Stimulated activated CD4-positive, alpha-beta T cell treated with anti-CD3 and anti-CD28 coated beads, Interleukin-12 subunit alpha, Interleukin-12 subunit beta, amount 100 ng/mL, for 24 hours (primary cell): ENCODE results near the gene PLEKHA5.
"Not testable (repeated sequence)": the region's sequence is repeated elsewhere in the genome, so short reads cannot be mapped to it uniquely, and the experiment has no call there.

Source experiments
- DNase-seq, 2 experiments: peaks; one replicate each; pipeline ENCODE4 v3.0.0-alpha.2; 2020; ENCODE audit warnings: low read depth in 2 of 2

The PLEKHA5 gene, protein sequence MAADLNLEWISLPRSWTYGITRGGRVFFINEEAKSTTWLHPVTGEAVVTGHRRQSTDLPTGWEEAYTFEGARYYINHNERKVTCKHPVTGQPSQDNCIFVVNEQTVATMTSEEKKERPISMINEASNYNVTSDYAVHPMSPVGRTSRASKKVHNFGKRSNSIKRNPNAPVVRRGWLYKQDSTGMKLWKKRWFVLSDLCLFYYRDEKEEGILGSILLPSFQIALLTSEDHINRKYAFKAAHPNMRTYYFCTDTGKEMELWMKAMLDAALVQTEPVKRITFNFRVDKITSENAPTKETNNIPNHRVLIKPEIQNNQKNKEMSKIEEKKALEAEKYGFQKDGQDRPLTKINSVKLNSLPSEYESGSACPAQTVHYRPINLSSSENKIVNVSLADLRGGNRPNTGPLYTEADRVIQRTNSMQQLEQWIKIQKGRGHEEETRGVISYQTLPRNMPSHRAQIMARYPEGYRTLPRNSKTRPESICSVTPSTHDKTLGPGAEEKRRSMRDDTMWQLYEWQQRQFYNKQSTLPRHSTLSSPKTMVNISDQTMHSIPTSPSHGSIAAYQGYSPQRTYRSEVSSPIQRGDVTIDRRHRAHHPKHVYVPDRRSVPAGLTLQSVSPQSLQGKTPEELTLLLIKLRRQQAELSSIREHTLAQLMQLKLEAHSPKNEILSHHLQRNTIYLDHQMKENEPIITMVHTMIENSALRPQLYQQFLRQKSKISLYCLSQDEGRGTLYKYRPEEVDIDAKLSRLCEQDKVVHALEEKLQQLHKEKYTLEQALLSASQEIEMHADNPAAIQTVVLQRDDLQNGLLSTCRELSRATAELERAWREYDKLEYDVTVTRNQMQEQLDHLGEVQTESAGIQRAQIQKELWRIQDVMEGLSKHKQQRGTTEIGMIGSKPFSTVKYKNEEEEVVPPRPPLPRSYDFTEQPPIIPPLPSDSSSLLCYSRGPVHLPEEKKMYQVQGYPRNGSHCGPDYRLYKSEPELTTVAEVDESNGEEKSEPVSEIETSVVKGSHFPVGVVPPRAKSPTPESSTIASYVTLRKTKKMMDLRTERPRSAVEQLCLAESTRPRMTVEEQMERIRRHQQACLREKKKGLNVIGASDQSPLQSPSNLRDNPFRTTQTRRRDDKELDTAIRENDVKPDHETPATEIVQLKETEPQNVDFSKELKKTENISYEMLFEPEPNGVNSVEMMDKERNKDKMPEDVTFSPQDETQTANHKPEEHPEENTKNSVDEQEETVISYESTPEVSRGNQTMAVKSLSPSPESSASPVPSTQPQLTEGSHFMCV

DNA sequence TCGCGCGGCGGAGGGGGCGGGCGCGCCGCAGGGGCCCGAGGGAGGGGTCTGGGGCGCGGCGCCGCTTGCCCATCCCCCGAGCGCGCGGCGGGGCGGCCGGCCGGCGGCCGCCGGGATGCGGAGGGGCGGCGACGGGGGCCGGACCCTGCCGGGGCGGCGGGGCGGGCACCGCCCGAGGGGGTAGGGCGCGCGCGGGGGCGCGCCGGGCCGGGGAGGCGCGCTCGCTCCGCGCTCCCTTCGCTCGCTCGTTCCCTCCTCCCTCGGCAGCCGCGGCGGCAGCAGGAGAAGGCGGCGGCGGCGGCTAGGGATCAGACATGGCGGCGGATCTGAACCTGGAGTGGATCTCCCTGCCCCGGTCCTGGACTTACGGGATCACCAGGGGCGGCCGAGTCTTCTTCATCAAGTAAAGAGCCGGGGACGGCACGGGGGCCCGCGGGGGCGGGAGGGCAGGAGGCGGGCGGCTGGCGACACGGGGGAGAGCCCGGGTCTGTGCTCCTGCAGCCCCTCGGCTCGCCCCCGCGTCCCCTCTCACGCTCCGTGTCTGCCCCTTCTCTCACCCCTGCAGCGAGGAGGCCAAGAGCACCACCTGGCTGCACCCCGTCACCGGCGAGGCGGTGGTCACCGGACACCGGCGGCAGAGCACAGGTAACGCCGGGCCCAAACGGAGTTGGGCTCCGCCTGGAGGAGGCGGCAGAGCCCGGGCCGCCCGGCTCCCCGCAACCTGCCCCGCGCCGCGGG lies at the start of gene PLEKHA5:
PLEKHA5 (plus strand) TSS at position 248 of the 738 bp plus-strand sequence; CDS start at position 315, 67 bp downstream.
- DNase-seq: peak in 1 of 2 experiments; percentile 22

DNA sequence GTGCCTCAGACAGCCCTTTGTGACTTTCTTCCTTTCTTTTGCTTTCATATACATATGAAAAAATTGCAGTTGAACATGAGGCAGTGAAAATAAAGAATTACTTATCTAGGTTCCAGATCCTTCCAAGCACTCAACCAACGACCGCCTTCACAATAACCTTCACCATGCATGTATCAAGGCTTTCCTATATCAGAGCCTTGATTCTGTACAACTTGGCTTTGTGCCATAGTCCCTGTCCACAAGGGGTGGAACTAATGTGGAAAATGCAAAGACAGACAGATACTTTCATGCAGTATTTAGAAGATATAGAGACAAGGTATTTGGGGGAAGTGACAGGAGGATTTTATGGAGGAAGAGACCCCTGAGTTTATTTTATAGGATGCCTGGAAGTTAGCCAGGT lies 48.6 kb upstream of the PLEKHA5 start:
- no peak for DNase-seq

DNA sequence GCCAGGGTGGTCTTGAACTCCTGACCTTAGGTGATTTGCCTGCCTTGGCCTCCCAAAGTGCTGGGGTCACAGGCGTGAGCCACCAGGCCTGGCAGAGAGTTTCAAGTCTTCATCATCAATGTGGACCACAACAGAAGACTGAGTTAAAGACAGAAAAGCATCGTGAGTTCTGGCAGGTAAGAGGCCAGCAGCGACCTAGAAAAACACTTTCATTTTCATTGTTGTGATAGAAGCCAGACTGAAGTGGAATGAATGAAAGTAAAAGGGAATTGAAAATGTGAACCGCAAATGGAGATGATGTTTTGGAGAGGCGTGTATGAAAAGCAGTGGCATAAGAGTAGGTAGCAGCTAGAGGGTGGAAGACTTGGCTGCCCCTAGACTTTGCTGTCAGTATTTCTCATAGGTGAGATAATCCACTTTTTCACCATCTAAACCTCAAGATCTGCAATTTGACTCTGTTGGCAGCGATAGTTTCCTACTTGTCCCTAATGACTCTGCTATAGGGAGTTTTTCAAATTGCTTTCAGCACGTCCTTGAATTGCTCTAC lies 47.1 kb upstream of the PLEKHA5 start:
- DNase-seq: no peak

DNA sequence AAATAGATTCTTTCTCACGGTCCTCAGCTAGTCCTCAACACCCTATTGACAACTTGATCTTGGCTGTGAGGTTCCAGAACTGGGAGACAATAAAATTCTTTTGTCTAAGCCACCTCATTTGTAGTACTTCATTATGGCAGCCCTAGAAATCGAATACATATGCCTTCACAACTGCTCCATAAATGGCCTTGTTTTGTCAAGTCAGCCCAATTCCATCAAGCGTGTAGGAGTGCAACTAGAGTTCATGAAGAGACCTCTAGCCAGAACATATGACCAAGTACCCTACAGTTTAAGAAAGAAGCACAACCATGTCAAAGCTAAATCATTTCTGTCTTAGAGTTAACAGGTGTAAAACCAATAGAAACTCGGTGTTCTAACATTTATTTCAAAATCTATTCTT lies 45.0 kb upstream of the PLEKHA5 start:
- no peak for DNase-seq

DNA sequence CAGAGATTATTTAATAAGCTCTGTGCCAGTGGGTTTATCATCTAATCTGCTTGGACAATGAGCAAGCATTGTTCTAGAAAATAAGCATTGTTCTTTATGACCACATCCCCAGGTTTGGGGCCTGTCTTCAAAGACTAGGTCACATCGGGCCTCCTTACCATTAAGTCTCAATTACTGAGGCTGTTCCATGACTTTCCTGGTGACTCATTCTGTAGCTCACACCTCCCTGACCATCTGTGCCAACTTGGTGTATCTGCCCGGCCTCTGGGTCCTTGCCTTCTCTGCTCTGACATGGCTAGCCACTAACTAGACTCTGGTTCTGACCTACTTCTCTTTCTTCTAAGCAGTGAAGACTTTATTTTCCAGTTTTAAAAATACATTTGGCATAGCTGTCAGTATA lies 44.4 kb upstream of the PLEKHA5 start:
- DNase-seq: no peak

DNA sequence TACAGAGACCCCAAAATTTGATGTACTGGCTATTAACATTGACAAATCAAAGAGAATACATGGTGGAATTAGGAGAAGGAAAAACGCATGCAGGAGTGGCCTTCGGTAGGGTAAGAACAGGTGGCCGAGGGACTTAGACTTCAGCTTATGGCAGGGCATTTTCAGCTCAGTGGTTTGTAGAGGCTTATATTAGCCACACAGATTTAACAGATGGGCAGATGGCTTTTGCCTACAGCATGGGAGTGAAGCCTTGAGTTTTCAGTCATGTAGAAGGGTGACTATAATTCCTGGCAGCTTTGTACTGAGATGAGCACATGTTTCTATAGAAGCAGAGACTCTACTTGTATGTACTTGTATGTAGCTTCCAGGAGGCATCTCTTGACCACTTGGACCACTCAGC lies 40.9 kb upstream of the PLEKHA5 start:
- DNase-seq: no peak

DNA sequence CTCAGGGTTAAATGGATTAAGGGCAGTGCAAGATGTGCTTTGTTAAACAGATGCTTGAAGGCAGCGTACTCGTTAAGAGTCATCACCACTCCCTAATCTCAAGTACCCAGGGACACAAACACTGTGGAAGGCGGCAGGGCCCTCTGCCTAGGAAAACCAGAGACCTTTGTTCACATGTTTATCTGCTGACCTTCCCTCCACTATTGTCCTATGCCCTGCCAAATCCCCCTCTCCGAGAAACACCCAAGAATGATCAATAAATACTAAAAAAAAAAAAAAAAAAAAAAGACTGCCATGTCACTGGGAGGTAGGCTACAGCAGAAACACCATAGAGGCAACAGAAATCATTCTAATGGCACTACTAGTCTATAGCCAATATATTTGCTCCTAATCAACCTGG lies 37.1 kb upstream of the PLEKHA5 start:
- not testable (repeated sequence) for DNase-seq

DNA sequence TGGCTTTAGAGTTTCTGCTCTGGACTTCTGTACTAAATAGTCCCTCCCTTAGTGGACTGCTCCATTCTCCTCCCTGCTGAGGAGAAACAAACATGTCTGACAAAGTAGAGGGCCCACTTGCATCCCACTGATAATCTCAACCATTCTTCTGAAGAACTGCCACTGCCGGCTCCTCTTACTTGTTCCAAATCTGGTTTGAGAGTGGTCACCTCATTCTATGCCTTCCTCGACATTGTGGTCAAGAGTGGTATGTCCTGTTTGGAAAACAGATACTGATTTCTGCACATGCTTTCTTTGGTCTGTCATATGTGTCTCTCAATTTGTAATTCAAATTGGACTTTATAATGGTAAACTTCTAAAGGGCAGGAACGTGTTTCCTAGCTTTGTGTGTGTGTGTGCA lies 36.3 kb upstream of the PLEKHA5 start:
- no peak for DNase-seq

DNA sequence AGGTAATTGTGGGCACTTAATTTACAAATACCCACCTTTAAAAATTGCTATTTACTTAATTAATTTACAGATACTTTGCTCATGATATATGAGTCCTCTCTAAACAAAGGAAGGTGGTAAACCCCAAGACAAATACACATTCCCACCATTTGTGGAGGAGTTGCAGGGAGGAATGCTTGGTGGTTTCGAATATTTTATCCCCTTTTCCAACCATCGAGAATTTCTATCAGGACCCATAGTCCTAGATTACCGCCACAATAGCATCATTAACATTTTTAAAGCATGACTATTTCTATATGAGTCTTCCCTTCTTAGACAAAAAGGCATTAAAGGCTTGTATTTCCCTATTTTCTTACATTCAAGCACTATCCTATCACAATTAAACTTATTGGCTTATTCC lies 34.2 kb upstream of the PLEKHA5 start:
- no peak for DNase-seq

DNA sequence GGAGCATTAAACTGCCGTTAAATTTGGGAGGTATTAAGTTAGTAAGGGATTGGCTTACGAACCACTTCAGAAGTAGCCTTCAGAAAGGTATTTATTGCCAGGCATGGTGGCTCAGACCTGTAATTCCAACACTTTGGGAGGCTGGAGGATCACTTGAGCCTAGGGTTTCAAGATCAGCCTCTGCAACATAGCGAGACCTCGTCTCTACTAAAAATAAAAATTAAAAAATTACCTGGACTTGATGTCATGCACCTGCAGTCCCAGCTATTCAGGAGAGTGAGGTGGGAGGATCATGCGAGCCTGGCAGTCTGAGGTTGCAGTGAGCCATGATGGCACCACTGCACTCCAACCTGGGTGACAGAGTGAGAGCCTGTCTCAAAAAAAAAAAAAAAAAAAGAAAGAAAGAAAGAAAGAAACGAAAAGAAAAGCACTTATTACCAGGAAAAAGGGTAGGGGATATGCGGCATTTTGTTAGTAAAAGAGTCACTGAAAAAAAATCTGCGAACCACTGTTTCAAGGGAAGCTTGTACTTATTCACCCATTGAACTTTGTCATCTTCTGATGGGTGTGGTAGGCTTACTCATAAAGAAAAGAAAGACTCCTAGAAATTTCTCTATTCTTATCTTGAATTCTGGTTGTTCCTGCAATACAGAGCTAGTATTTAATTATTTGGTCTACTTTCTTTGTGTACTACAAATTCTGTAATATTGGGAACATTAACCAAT lies 33.6 kb upstream of the PLEKHA5 start:
- no peak for DNase-seq

DNA sequence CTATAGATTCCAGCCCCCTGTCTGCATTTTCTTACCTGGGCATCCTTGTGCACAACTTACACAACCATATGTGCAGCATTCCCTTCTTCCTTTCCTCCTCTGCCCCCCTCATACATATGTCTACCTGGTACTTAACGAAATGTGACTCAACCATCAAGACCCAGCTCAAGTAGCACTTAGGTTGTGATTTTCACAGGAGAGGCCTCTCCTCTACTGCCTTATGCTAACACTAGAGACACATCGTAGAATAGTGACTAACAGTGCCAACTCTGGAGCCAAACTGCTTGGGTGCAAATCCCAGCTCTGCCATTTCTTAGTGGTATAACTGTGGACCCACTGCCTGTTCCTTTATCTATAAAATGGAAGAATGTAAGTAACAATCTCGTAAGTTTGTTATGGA lies 24.1 kb upstream of the PLEKHA5 start:
- no peak for DNase-seq

DNA sequence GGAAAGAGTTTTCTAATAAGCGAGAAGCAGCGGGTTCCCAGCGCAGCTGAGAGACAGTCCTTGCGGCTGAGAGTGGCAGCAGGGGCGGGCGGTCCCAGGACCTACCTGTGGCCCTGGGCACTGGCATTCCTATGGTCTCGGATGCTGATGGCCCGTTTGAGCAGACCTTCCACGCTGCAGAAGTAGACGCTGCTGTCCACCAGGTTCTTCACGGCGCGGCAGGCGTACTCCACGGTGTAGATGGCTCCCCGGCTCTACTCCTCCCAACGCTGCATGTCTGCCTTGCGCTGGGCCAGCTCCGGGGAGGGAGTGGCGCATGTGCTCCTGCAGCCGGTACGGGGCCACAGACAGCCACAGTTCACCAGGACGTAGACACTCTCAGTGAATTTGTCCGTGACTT lies 21.8 kb upstream of the PLEKHA5 start:
- no peak for DNase-seq

DNA sequence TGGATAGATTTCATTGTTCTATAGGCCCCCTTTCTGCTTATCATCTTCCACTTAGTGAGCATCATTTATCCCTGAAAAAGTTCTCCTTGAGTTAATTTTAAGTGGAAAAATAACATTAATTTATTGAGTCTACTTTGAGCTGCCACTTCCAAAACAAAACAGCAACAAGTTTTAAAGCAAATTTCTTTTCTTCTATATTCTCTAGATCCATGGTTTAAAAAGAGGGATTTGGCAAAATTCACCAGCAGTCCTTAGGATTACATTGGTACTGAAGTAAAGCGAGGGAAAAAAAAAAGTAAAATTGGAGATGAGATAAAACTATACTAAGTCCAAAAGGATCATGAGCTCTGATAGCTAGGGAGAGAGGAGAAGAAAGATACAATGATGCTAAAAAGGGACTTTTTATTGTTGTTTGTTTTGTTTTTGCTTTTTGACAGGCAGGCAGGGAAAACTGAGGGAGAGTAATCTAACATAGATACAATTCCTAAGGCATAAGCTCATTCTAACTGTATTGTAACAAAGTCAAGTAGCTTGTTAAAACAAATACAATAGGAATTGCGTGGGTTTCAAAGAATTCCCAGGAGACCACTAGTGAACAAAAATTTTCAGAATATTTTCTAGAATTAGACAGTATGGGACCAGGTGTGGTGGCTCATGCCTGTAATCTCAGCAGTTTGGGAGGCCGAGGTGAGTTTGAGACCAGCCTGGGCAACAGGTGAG lies 19.2 kb upstream of the PLEKHA5 start:
- DNase-seq: no peak

DNA sequence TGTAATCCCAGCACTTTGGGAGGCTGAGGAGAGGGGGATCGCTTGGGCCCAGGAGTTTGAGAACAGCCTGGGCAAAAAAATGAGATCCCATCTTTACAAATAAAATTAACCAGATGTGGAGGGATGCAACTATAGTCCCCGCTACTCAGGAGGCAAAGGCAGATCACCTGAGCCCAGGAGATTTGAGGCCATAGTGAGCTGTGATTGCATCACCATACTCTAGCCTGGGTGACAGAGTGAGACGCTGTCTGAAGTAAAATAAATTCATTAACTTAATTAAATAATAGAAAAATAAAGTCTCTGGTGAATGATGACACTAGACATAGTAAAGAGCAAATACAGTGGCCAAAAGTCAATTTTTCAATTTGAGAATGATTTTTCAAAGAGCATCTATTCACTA lies 16.1 kb upstream of the PLEKHA5 start:
- DNase-seq: no peak

DNA sequence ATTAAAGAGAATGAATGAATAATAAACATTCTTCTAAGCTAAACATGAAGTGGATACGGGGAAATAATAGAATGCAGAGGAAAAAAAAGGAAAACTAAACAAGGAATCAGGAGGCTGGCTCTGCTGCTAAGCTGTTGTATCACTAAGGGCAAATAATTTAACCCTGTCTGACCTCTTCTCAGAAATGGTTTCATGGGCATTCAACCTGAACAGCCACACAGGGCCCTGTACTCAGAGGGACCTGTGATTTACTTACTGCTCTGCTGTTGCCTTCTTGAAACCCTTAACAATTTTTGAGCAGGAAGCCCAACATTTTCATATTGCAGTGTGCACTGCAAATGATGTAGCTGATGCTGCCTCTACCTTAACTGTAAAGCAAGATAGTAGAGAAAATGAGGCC lies 14.2 kb upstream of the PLEKHA5 start:
- DNase-seq: no peak

DNA sequence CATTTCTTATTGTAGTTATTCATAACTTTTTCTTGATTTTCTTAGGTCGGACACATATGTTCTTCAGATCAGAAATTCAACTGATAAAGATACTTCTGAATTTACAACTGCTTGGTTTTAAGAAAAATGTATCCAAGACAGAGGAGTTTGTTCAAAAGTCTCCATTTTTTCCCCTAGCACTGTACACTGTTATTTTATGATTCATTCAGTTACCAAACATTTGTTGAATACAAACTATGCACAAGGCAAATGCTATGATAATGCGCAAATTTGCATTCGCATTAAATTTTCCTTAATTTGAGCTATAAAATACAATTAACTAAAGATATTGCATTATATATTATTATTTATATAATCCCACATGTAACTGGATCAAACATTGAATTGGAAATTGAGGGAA lies 10.1 kb upstream of the PLEKHA5 start:
- no peak for DNase-seq

DNA sequence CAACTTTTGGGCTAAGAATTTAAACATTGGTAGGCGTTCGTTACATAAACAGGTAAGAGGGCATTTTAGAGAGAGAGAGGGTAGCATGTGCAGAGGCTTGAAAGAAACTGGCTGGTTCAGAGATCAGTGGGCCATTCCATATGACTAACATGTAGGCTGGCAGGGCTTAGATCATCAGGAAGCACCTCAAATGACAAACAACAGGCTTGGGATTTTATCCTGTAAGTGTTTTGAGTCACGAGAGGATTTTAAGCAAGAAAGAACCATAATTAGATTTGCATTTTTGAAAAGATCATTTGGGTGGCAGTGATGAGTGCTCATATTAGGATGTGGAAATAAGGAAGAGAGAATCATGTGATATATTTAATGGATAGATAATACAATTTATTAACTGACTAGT lies 8.7 kb upstream of the PLEKHA5 start:
- no peak for DNase-seq

DNA sequence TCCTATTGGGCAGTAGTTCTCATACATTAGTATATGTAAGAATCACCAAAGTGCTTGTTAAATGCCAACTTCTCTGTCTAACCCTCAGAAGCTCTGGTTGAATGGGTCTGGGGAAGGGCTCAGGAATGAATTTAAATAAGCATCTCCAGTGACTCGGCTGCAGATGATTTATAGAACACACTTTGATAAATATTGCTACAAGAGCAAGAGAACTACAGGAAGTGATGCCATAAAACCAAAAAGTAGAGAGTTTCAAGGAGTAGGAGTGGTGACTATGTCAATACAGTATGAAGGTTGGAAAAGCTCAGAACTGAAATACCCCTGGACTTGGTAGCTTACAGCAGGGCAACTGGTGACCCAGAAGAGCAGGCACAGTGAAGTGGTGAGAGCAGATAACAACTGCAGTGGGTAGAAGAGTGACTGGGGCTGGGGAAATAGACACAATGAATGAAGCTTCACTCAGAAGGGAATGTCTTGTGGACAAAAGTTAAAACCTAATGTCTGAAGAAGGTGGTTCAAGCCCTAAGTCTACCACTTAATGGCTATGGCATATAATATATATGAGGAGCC lies 8.0 kb upstream of the PLEKHA5 start:
- no peak for DNase-seq

DNA sequence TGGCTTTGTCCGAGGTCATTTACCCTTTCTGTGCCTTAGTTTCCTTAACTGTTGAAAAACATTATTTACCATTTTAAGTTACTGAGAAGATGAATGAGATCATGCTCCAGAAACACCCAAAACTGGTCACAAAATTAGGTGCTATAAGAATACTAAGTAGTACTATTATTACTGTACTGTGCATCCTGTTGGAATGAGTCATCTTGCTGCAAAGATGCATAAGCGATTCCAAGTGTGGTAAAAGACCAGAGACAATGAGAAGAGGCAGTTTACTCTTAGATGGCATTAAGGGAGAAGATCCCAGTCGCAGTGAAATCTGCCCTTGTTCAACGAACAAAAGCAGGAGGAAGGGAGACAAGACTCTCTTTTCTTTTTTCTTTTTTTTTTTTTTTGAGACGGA lies 4.2 kb upstream of the PLEKHA5 start:
- DNase-seq: no peak
